Measurements from ENCODE around the gene LRFN2. TPM values are rescaled to one million over a fixed set of nuclear protein-coding genes. Genes with fewer than 3 reads are reported as not detected.

The LRFN2 gene
- polyA plus RNA-seq, 3 donors: not detected

DNA sequence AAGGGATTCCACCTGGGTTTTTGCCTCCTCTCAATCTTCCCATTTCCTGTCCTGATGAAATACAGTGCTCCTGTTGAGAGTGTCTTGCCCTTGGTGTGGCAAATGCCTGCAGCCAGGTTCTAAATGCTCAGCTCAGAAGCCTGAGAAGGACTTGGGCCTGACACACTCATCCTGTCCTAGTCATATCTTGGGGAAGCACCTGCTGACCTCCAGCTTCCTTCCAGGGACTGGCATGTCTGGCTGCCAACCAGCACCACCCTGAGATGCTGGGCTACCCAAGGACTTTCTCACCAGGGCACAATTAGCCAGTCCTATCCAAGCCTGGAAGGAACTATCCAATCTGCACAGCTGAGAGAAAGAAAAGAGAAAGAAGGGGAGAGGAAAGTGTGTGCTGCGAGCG lies 43.4 kb downstream of the LRFN2 start:
- WGBS (ENCODE audit: insufficient coverage): no CpG with 5 or more reads among the region's 2 CpGs
- TF ChIP-seq CTCF (IDR thresholded peaks at IDR 0.05): no peak
- Mint-ChIP-seq H3K36me3 (no peaks in the 10 kb centered on the region), H3K9me3 (no peaks in the 10 kb centered on the region), H3K27me3 (ENCODE audit: low read depth in 3 of 3) (peaks cover 1 to 13% (median 2%) of the 10 kb centered on the region in 3 donors), H3K4me3 (no peak overlapping the region), H3K4me1 (no peaks in the 10 kb centered on the region), H3K27ac (peak overlapping the region in 1 of 7 donors; percentile 63)
- H3K4me1 ChIP-seq (ENCODE audit: control insufficient read depth in 1 of 2, insufficient read depth in 2 of 2, low read length in 2 of 2): no peaks in the 10 kb centered on the region
- H3K27me3 ChIP-seq (ENCODE audit: control insufficient read depth in 2 of 2, insufficient read depth in 2 of 2, low read length in 2 of 2): no peaks in the 10 kb centered on the region
- intact Hi-C loops (cut with micrococcal nuclease): no loop called here
- H3K27ac ChIP-seq (ENCODE audit: low read depth in 1 of 2, low read length in 2 of 2): no peak overlapping the region
- H2AFZ ChIP-seq (ENCODE audit: insufficient read depth, low read depth, low read length, poor library complexity, severe bottlenecking): no peak overlapping the region
- H3K9ac ChIP-seq (ENCODE audit: insufficient read depth, low read length, poor library complexity, severe bottlenecking): no peak overlapping the region
- no peaks in the 10 kb centered on the region for H3K9me3 ChIP-seq (replicated peaks in 1 of 2; ENCODE audit: control insufficient read depth in 1 of 2, insufficient read depth in 1 of 2, low read length in 2 of 2)
- no peak overlapping the region for H3K4me3 ChIP-seq (replicated peaks in 1 of 3; ENCODE audit: low read depth in 2 of 3, low read length in 3 of 3)
- no peaks in the 10 kb centered on the region for H4K20me1 ChIP-seq (ENCODE audit: insufficient read depth, low read length)
- H3K4me2 ChIP-seq (replicated peaks; ENCODE audit: extremely low read depth, low read length, poor library complexity, severe bottlenecking): no peak overlapping the region
- DNase-seq: no peak
- no peaks in the 10 kb centered on the region for H3K79me2 ChIP-seq (ENCODE audit: insufficient read depth, low read length)
- H3K36me3 ChIP-seq (replicated peaks in 1 of 2; ENCODE audit: control insufficient read depth in 1 of 2, insufficient read depth in 2 of 2, low read length in 2 of 2): no peaks in the 10 kb centered on the region

DNA sequence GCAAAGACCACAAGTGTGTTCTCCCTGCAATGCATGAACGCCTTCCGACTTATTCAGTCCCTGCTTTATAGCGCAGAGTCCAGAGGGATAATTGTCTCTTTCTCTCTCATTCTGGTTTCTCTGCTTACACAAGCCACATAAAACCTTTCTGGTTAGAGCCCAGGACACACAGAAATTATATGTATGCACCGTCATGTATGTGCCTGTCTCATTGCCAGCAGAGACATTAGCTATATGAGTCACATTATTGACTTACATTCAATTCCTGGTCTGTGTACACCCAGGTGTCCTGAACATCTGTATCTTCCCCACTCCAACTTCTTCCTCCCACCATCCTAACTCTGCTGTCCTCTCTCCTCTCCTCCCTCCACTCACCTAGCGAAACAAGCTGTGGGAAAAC lies 44.0 kb downstream of the LRFN2 start:
- no peaks in the 10 kb centered on the region for H3K4me1 Mint-ChIP-seq
- Histone ChIP-seq H3K9ac (ENCODE audit: insufficient read depth, low read length, poor library complexity, severe bottlenecking) (no peak overlapping the region), H3K36me3 (replicated peaks in 1 of 2; ENCODE audit: control insufficient read depth in 1 of 2, insufficient read depth in 2 of 2, low read length in 2 of 2) (no peaks in the 10 kb centered on the region), H3K79me2 (ENCODE audit: insufficient read depth, low read length) (no peaks in the 10 kb centered on the region), H3K27me3 (ENCODE audit: control insufficient read depth in 2 of 2, insufficient read depth in 2 of 2, low read length in 2 of 2) (no peaks in the 10 kb centered on the region), H4K20me1 (ENCODE audit: insufficient read depth, low read length) (no peaks in the 10 kb centered on the region), H3K4me2 (replicated peaks; ENCODE audit: extremely low read depth, low read length, poor library complexity, severe bottlenecking) (no peak overlapping the region), H2AFZ (ENCODE audit: insufficient read depth, low read depth, low read length, poor library complexity, severe bottlenecking) (no peak overlapping the region), H3K9me3 (replicated peaks in 1 of 2; ENCODE audit: control insufficient read depth in 1 of 2, insufficient read depth in 1 of 2, low read length in 2 of 2) (no peaks in the 10 kb centered on the region), H3K4me1 (ENCODE audit: control insufficient read depth in 1 of 2, insufficient read depth in 2 of 2, low read length in 2 of 2) (no peaks in the 10 kb centered on the region), H3K4me3 (replicated peaks in 1 of 3; ENCODE audit: low read depth in 2 of 3, low read length in 3 of 3) (no peak overlapping the region), H3K27ac (ENCODE audit: low read depth in 1 of 2, low read length in 2 of 2) (no peak overlapping the region)
- H3K9me3 Mint-ChIP-seq: no peaks in the 10 kb centered on the region
- no peak overlapping the region for H3K27ac Mint-ChIP-seq
- H3K36me3 Mint-ChIP-seq: no peaks in the 10 kb centered on the region
- H3K27me3 Mint-ChIP-seq (ENCODE audit: low read depth in 3 of 3): peaks cover 2 to 13% (median 2%) of the 10 kb centered on the region in 3 donors
- no peak for DNase-seq
- 67% methylated on average over 4 of the region's 5 CpGs for WGBS (ENCODE audit: insufficient coverage)
- no peak overlapping the region for H3K4me3 Mint-ChIP-seq
- intact Hi-C loops (cut with micrococcal nuclease): no loop called here
- no peak for TF ChIP-seq CTCF (IDR thresholded peaks at IDR 0.05)

Measured in CD14-positive monocyte (primary cell).